BJ (cell line): ENCODE results near the gene ZBTB32. TPM values are rescaled to one million over a fixed set of nuclear protein-coding genes. Genes with fewer than 3 reads are reported as not detected.

Experiments
- CTCF ChIA-PET: fragments of 350-600 bp; formaldehyde crosslinking; extraction: SDS; loops from one replicate; lab custom pipeline; 2021; ENCODE audit warnings: antibody characterized with exemption, inconsistent platforms; lab: Yijun Ruan, JAX
- POLR2A ChIA-PET: fragments of 300-600 bp; sonication (Branson Sonifier 250); formaldehyde crosslinking; extraction: SDS; loops from one replicate; lab custom pipeline; 2021; ENCODE audit warnings: antibody characterized with exemption; lab: Charles Lee
- DNase-seq: peaks from one replicate; pipeline ENCODE4 v3.0.0-alpha.2; 2011; ENCODE audit warnings: low read depth
- H3K27me3 ChIP-seq: 2 replicates; pipeline ENCODE4 v1.6.0; 2011; ENCODE audit warnings: low read length; ENCODE audit not compliant: control insufficient read depth, insufficient read depth
- H3K36me3 ChIP-seq: 2 replicates; pipeline ENCODE4 v1.5.1; 2011; ENCODE audit warnings: low read length; ENCODE audit not compliant: control insufficient read depth, insufficient read depth
- H3K4me3 ChIP-seq: 2 replicates; pipeline ENCODE4 v1.5.1; 2011; ENCODE audit warnings: low read depth, mild to moderate bottlenecking, control low read depth, low read length
- polyA plus RNA-seq: library from polyadenylated mRNA; depleted of rRNA; stranded (reverse); fragments of >200 nt; gene quantifications from 2 replicates; pipeline ENCODE4 v1.2.3, GENCODE V29; 2011
- TF ChIP-seq, protein P1 (sequence below): IDR thresholded peaks from 2 replicates; pipeline ENCODE4 v1.5.1; 2011; ENCODE audit warnings: low read depth, mild to moderate bottlenecking, control low read depth, inconsistent platforms, low read length, moderate library complexity; ENCODE audit not compliant: insufficient read depth

The ZBTB32 gene
- polyA plus RNA-seq, 1 experiment, result not detected

DNA sequence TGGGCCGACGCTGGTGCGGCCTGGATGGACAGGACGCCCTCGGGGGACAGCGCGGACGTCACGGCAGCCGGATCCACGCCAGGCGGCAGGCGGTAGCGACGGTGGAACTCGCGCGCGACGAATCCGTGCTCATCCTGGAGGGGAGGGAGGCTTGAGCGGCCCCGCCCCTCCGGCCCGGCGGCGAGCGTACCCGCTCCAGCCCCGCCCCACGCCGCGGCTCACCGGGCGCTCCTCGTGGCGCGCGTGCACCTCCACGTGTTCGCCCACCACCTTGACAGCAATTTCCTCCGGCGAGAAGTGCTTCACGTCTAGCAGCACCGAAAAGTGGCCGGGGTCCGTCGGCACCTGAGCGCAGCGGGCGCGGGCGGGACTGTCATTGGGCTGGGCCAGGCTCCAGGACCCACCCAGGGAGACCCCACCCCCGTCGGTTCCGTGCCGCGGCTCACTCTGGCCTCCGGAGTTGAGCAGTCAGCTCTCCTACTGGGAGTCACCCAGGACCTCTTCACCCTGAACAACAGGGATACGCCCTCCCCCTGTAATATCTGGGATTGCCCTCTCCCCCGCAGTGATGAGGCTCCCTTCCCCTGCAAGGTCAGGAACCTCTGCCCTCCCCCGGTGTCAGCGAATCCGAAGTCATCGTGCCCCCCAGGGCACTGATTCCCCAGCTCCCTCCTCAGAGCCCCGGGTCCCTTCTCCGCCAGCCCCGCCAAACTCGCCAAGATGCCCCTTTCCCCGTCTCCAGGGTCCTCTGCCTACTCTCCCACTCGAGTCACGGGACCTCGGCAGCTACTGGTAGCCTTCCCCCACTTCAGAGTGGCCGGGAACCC, 51.4 kb downstream of the ZBTB32 start:
- POLR2A ChIA-PET, result interaction anchor here (0.6 kb wide), 1 partner anchor 39 kb away, joined by 3 read pairs; no protein-coding TSS in a partner anchor
- no peak for DNase-seq
- CTCF ChIA-PET, result interaction anchor here (1.2 kb wide), 1 partner anchor 9 kb away, joined by 3 read pairs; no protein-coding TSS in a partner anchor
- Histone ChIP-seq H3K36me3 (peaks cover 14% of the 10 kb centered on the region), H3K27me3 (no peaks in the 10 kb centered on the region), H3K4me3 (peak overlapping the region; percentile 52)
- TF ChIP-seq, protein P1, sequence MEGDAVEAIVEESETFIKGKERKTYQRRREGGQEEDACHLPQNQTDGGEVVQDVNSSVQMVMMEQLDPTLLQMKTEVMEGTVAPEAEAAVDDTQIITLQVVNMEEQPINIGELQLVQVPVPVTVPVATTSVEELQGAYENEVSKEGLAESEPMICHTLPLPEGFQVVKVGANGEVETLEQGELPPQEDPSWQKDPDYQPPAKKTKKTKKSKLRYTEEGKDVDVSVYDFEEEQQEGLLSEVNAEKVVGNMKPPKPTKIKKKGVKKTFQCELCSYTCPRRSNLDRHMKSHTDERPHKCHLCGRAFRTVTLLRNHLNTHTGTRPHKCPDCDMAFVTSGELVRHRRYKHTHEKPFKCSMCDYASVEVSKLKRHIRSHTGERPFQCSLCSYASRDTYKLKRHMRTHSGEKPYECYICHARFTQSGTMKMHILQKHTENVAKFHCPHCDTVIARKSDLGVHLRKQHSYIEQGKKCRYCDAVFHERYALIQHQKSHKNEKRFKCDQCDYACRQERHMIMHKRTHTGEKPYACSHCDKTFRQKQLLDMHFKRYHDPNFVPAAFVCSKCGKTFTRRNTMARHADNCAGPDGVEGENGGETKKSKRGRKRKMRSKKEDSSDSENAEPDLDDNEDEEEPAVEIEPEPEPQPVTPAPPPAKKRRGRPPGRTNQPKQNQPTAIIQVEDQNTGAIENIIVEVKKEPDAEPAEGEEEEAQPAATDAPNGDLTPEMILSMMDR, result no peak

DNA sequence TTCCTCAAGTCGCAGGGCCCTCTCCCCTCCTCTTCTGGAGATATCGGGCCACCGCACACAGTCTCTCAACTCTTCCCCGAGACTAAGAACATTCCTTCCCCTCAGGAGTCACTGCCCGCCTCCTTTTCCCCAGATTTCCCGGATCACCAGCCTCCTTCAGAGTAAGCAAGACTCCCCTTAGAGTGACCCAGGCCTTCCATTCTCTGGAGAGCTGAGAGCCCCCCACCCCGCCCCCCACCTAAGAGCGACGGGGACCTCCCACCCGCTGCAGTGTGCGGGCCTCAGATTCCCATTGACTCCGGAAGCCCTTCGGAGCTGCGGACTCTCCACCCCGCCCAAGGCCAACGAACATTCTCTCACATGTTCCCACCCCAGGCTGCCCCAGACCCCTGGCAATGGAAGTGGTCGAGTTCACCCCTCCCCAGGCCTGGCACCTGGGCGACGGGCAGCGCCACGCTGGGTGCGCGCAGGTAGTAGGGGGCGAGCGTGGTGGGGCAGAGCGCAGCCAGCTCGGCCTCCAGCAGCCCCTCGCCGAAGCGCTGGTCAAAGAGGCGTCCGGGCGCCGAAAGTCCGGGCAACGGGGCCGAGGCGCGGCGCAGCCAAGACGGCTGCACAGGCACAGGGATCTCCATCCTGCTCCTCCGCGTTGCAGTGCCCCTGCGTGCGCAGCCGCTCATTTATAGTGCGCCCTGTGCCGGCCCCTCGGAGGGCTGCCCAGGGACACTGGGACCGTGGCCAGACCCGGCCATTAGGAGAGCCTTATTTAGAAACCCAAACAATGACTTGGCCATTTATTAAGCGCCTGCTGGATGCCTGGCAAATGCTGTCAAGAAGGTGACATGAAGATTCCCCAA, 52.2 kb downstream of the ZBTB32 start, which contains the start of gene HSPB6:
Gene HSPB6 (minus strand): TSS at position 653 of the 854 bp plus-strand sequence. CDS start 21 bp downstream, at position 632.
- no peaks in the 10 kb centered on the region for H3K27me3 ChIP-seq
- H3K36me3 ChIP-seq, result peaks cover 15% of the 10 kb centered on the region
- POLR2A ChIA-PET, result interaction anchor here (0.6 to 1.6 kb wide), 2 partner anchors 8 to 12 kb away, joined by 5 to 6 read pairs; partner anchors contain the start of gene LIN37
- CTCF ChIA-PET, result interaction anchor here (1.2 kb wide), 1 partner anchor 9 kb away, joined by 3 read pairs; no protein-coding TSS in a partner anchor
- peak within 1 kb of the TSS; percentile 52 for H3K4me3 ChIP-seq
- no peak for DNase-seq
- TF ChIP-seq, protein P1, result no peak

DNA sequence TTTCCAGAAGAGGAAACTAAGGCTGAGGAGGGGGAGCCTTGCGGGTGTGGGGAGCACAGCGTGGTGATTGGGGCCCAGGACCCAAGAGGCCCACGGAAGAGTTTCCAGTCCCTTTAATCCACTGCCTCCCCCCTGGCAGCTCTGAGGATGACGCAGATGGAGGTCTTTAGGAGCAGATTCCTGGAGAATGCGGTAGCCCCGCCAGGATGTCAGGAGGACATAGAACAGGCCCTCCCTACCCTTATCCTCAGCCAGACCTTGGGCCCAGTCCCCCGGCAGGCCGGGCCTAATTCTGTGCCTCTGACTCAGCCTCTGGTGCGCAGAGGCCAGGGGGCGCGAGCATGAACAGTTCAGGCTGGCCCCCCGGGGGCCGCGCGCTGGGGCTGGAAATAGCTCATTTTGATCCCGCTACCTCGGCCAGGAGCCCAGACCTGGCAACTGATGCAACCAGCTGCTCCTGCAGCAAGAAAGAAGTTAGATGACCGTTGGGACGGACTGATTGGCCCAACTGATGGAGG, 52.9 kb downstream of the ZBTB32 start:
- H3K36me3 ChIP-seq, result peaks cover 18% of the 10 kb centered on the region
- POLR2A ChIA-PET, result interaction anchor here (0.6 to 1.6 kb wide), 2 partner anchors 9 to 12 kb away, joined by 5 to 6 read pairs; partner anchors contain the start of gene LIN37
- H3K4me3 ChIP-seq, result peak overlapping the region; percentile 52
- DNase-seq, result peak; percentile 34
- CTCF ChIA-PET, result interaction anchor here (1.2 kb wide), 1 partner anchor 8 kb away, joined by 3 read pairs; no protein-coding TSS in a partner anchor
- TF ChIP-seq, protein P1, result 0 out of 2 replicates have a peak, but pooled peaks have one; percentile 20
- no peaks in the 10 kb centered on the region for H3K27me3 ChIP-seq

DNA sequence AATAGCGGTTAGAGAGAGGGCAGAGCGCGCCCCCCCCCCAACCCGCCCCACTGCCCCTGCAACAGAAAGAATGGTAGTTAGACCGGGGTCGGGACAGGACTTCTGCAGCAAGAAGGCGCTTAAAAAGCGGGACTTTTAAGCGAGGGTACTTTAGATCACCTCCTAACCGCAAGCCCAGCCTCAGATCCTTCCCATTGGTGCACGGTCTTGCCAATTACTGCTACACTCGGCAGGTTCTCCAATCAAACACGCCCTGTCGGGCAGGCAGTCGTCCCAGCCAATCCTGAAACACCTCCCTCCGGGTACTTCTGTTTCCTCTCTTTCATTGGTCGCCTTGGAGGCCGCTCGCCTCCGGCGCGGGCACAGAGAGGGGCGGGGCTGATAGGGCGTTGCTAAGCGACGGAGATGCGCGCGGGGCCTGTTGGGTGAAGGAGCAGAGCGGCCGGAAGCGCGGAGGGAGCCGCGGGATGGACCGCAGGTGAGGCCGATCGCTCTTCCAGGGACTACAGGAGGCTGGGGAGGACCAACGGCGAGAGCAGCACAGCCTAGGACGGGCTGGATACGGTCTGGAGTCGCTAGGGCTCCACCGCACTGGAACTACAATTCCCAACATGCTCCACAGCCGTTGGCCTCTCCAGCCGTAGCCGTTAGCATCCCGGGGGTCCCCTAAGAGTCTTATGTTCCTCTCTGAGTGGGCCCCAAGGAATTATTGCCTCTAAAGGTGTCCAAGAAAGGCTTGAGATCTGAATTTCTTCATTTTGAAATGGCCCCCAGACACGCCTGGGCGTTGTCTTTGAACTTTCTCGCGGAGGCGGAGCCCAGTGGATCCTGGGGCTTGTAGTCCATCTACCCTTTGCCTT, 53.6 kb downstream of the ZBTB32 start, which contains the start of gene PROSER3:
Gene PROSER3 (plus strand): TSS at position 428 of the 860 bp plus-strand sequence. CDS start 40 bp downstream, at position 468.
- CTCF ChIA-PET, result no interaction called here

More for the DNA sequence above, 53.6 kb downstream of the ZBTB32 start, which contains the start of gene PROSER3:
- DNase-seq, result peak; percentile 97
- Histone ChIP-seq H3K36me3 (peaks cover 12% of the 10 kb centered on the region), H3K4me3 (peak within 1 kb of the TSS; percentile 74), H3K27me3 (no peaks in the 10 kb centered on the region)
- TF ChIP-seq, protein P1, result no peak
- POLR2A ChIA-PET, result interaction anchor here (1.6 kb wide), 1 partner anchor 10 kb away, joined by 5 read pairs; the partner anchor contains the start of gene LIN37
